ENCODE results near the gene FBXL17.
"Not testable (repeated sequence)": the region's sequence is repeated elsewhere in the genome, so short reads cannot be mapped to it uniquely, and the experiment has no call there.

The FBXL17 gene

DNA sequence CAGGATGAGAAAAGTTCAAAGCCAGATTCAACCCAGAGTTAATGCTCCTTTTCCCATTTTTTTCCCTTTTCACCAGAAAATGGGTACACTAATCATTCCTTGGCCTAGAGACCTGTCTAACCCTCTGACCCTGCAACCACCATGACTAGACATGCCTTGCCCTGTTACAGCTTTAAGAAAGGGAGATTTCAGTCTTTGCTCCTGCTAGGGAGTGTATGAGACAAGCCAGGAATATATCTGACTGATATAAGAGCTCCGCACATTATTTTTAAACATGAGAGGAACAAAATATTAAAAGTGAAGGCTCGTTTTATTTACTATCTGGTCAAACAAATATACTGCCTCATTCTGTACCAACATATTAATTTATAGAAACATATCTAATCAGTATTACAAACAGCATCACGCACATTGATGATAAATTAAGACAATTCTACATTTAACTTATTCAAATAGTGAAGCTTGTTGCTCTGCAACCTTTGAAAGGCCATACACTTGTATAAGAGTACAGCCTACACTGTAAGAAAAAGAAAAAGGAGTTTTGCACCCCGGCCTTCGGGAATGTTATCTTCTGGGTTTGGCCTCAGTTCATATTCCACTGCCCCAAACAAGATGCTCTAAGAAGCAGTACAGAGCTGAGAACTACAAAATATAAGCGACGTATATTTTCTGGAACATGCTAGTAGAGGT is 132.7 kb downstream of the FBXL17 start:
- no peak for DNase-seq (ENCODE audit: low spot score)

DNA sequence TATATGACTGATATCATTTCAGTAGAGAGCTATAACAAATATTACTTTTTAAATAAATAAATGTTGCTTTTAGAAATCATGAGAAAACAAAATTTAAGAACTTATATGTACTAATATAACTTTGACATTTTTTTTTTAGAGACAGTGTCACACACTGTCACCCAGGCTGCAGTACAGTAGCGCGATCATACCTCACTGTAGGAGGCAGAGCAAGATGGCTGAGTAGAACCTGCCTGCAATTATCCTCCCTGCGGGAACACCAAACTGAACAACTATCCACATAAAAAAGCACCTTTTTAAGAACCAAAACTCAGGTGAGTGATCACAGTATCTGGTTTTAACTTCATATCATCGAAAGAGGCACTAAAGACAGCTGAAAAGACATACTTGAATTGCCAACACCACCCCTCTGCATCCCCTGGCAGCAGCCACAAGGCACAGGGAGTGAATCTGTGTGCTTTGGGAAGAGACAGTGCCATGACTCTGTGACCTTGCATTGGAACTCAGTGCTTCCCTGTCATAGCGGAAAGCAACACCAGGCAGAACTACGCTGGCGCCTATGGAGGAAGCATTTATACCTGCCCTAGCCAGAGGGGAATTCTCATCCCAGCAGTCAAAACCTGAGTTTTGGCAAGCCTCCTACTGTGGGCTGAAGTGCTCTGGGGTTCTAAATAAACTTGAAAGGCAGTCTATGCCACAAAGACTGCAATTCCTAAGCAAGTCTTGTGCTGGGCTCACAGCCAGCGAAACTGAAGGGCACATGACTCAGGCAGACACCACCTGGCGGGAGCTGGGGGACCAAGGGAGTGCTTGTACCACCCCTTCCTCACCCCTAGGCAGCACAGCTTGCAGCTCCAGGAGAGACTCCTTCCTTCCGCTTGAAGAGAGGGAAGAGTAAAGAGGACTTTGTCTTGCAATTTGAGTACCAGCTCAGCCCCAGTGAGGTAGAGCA is 142.7 kb downstream of the FBXL17 start:
- no peak for DNase-seq (ENCODE audit: low spot score)

DNA sequence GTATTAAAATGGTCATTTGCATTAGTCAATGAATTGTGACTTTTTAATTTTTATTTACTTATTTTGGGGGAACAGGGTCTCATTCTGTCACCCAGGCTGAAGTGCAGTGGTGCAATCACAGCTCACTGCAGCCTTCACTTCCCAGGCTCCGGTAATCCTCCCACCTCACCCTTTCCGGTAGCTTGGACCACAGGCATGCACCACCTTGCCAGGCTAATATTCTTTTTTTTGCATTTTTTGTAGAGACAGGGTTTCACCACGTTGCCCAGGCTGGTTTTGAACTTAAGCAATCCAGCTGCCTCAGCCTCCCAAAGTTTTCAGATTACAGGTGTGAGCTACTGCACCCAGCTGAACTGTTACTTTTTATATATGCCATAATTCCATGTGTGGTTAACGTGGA is 143.4 kb downstream of the FBXL17 start:
- no peak for DNase-seq (ENCODE audit: low spot score)

DNA sequence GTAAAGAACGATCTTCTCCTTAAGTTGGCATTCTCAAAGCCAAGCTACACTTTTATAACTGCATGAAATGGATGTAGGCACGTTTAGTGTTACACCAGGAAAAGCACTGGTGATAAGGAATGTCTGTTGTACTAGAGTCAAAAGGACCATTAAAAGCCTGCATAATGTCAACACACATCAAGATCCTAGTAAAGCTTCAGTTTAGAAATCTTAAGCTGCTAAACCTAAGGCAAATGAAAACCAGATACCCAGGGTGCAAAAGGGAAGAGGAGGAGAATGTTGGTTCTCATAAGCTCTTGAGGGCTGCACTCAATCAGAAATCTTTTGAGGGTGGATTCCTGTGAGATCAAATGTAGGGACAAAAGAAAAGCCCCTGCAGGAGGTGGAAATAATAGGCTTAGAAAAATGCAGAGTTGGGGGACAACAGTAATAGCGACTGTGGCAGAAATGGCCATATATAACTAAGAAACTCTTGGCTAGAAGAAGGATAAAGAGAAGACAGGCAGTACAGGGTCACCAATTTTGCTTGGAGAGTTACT is 148.2 kb downstream of the FBXL17 start:
- DNase-seq (ENCODE audit: low spot score): no peak

DNA sequence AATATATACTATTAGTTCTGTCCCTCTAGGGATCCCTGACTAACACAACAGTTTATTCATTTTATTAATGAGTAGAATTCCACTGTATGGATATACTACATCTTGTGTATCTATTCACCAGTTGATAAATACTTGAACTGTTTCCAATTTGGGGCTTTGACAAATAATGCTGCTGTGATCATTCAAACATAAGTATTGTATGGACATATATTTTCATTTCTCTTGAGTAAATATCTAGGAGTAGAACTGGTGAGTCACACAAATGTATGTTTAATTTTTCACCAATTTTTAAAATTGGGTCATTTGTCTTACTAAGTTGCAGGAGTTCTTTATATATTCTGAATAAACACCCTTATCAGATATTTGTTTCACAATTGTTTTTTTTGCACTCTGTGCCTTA is 149.1 kb downstream of the FBXL17 start:
- DNase-seq (ENCODE audit: low spot score): no peak

DNA sequence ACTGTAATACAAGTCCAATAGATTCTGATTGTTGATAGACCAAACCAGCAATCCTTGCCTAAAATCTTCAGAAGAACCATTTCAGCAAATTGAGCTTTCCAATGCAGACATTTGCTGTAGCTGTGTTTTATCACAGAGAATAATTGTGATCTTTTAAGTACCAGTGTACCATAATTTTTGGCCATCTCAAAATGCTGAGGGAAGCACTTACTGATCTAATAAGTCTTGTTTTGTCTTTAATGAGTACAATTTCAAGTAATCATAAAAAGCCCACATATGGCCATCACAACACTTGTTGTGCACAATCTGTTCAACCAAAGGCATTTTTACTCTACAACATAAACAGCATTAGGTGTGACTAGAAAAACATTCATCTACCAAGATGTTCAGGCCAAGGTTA is 159.9 kb downstream of the FBXL17 start:
- no peak for DNase-seq (ENCODE audit: low spot score)

DNA sequence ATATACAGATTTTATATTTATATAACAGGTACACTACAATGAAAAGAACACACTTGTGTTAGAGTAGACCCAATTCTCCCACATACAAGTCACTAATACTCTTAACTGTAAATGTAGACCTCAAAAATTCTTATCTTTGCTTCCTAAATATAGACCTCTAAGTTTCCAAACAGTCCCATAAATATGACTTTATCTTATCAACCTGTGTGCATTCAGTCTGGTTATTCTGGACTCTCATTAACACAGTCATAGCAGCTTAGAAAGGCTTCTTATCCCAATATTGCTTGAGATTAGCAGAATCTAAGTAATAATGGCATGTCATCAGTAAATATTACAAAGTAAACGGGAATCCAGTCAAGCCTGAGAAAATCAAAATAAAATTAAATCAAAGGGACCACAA is 161.1 kb downstream of the FBXL17 start:
- no peak for DNase-seq (ENCODE audit: low spot score)

DNA sequence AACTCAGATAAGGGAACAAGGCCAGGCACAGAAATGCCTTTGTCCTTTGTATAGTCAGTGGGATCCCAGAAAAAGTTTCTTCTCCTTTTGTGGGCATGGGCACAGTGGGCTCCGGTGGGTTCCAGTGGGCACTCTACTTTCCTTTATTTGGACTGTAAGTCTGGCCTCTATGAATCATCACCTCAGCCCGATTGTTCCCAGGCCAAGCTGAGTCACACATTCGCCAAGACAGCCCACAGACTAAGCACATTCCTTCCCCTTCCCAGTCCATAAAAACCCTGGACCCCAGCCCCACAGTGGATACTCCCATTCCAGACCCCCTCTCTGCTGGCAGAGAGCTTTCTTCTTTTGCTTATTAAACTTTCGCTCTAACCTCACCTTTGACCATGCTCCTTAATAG is 165.0 kb downstream of the FBXL17 start:
- DNase-seq (ENCODE audit: low spot score): no peak

DNA sequence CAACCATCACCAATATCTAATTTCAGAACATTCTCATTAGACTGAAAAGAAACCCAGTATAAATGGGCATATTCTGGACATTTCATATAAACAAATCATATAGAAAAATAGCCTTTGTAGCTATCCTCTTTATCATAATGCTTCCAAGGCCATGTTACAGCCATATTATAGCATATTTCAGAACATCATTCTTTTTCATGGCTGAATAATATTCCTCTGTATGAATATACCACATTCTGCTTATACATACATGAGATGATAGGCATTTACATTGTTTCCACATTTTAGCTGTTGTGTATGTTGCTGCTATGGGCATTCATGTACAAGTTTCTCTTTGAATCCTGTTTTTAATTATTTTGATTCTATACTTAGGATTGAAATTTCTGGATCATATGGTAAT is 167.0 kb downstream of the FBXL17 start:
- DNase-seq (ENCODE audit: low spot score): no peak

DNA sequence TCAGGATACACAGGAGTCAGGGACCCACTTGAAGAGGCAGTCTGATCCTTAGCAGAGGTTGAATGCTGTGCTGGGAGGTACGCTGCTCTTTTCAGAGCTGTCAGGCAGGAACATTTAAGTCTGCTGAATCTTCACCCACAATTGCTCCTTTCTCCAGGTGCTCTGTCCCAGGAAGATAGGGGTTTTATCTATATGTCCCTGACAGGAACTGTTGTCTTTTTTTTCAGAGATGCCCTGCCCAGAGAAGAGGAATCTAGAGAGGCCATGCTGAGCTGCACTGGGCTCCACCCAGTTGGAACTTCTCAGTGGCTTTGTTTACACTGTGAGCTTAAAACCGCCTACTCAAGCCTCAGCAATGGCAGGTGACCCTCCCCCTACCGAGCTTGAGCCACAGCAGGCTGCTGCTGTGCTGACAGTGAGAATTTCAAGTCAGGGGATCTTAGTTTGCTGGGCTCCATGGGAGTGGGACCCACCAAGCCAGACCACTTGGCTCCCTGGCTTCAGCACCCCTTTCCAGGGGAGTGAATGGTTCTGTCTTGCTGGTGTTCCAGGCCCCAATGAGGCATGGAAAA is 169.0 kb downstream of the FBXL17 start:
- no peak for DNase-seq (ENCODE audit: low spot score)

DNA sequence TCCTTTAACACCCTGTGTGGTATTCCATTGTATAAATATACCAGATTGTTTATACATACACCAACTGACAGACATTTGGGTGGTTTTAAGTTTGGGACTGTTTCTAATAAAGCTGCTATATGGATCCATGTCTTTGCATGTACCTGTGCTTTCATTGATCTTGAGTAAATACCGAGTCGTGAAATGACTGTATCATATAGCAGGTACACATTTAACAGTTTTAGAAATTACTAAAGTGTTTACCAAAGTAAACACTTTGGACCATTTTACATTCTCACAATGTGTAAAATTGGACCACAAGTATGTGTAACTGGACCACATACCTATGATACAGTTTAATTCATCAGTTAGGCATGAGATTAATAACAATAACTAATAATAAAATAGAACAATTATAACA is 175.2 kb downstream of the FBXL17 start:
- DNase-seq (ENCODE audit: low spot score): no peak

DNA sequence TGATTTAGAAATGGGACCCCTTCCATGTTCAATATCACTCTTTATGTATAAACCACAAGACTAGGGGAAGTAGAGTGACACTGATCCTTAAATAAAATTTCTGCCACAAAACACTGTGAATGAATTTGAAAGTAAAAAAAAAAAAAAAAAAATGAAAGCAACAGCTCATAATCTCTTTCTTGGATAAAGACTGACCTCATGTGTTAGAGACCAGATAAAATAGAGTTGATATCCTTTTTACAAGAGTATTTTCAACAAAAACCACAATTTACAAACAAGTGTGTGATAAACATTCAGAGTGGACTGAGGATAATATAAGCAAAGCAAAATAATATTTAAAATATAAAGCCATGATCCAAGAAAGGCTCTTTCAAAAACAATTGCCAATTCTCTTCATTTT is 180.2 kb downstream of the FBXL17 start:
- no peak for DNase-seq (ENCODE audit: low spot score)

DNA sequence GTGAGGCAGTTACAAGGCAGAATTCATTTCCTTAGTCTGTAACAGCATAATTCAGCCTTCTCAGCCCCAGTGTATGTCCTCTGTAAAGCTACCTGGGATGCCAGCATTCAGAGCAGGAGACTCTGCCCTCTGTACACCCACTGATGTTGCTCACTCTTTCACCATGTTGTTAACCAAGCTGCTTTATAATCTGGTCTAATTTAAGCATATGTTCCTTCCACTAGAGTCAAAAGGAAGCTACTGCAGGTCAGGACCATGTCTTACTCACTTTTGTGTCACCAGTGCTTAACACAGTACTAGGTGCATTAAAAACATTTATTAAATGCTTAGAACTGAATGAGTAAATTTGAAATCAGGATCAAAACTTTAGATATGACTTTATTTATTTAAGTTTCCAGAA is 185.6 kb downstream of the FBXL17 start:
- DNase-seq (ENCODE audit: low spot score): peak; percentile 10

DNA sequence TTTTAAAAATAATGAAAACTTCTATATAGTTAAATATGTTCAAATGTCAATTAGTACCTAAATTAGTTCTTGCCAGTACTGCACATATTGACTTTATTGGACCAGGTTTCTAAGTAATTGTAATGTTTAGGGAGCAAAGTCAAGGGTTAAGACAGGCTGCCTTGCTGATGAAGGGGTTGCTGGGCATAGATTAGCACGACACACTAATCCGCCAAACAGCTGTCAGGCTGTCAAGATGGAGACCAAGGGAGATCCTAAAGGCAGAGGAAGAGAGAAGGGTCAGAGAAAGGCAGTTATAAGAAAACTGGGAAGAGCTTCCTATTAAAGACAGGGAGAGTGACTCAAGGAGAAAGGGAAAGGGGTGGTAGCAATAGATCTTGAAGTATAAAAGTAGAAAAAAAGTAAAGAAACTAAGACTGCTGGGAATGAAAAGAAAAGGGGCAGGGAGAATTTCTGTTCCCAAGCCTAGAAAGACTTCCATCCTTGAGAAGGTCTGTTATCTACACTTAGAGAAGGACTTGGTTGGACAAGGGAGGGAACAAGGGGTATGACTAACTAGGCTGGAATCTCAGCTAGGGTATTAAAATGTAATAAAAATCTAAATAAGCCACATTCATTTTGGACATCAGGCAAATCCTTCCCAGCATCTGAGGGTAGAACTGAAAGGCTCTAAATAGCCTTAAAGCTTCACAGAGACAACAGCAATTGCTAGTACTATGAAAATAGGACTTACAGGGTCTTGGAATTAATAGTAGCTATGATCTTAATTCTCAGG is 188.7 kb downstream of the FBXL17 start:
- peak; percentile 81 for DNase-seq (ENCODE audit: low spot score)

DNA sequence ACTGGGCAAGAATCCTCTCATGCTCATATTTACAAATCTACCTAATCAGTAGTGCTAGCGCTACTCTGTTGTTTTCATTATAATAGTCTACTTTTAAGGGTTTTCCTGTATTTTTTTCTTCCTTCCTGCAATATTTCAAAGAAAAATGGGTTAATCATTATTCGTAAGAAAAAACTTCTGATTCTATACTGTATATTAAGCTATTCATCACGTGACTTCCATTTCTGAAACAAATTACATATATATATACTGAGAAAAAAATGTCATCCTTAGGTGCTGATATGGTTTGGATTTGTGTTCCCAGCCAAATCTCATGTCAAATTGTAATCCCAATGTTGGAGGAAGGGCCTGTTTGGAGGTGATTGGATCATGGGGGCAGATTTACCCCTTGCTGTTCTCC is 197.0 kb downstream of the FBXL17 start:
- DNase-seq (ENCODE audit: low spot score): no peak

DNA sequence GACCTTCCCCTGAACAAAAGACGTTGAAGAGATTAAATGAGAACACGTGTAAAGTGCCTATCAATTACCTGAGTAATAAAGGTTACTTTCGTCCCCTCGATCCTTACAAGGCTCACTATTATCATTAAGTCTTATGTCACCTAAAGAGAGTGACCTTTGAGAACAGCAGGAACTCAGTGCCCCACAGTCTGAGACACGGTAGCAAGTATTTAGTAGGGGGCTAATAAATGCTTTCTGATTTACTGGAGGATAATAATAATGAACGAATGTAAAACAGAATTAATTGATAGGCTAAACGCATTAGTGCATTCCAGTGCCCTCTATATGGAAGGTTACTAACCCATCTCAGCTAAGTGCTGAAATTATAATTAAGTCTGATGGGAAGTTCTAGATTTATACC is 199.9 kb downstream of the FBXL17 start:
- no peak for DNase-seq (ENCODE audit: low spot score)

DNA sequence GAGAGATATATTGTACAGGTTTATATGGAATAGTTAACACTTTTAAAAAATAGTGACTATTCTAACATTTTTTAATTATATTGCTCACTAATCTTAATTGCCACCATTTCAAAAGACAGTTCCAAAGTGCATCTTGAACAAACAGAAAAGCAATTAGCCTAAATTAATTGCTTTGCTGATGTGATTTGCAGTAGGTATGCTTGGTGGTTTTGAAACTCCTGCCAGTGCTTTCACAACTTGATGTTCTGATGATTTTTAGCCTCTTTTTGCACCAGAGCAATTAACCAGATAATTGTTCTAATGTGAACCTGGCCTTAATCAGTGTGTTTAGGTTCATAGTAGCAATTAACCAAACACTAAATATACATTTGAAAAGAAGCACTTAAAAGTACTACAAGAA is 207.6 kb downstream of the FBXL17 start:
- DNase-seq (ENCODE audit: low spot score): no peak

DNA sequence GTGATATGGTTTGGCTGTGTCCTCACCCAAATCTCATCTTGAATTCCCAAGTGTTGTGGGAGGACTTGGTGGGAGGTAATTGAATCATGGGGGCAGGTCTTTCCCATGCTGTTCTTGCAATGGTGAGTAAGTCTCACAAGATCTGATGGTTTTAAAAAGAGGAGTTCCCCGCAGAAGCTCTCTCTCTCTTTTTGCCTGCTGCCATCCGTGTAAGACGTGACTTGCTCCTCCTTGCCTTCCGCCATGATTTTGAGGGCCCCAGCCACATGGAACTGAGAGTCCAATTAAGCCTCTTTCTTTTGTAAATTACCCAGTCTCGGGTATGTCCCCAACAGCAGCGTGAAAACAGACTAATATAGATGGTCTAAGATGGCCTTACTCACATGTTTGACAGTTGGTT is 210.1 kb downstream of the FBXL17 start:
- no peak for DNase-seq (ENCODE audit: low spot score)

DNA sequence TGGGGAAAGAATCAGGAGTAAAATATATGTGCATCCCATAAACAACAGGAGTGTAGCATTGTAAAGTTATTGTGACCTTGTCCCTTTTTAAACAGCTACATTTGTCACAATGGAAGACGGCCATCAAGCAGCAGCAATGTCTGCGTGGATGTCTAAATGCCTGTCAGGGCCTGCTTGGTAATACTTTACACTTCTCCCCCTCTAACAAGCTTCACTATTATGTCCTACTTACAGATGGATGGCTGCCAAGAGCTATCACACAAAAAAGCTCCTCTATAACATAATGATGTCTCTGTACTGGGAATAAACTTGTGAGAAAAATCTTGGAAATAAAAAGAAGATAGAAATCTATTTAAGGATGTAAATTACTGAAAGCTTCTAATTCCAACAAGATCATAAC is 213.0 kb downstream of the FBXL17 start:
- no peak for DNase-seq (ENCODE audit: low spot score)

DNA sequence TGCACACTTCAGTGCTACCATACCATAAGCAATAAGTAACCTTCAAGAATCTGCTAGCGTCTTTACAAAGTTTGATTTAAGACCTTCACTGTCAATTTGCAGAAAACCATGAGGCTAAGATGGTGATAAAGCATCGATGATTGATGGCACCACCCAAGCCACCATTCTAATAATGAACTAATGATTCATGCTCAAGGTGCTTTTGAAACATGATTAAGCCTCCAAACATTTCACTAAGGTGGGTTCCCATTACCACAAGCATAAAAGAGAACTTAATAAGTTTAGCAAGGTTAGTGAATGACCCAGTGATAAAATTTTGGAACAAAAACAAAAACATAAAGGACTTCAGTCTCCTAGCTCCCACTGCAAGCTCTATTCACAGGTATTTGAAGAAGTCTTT is 214.7 kb downstream of the FBXL17 start:
- DNase-seq (ENCODE audit: low spot score): no peak

DNA sequence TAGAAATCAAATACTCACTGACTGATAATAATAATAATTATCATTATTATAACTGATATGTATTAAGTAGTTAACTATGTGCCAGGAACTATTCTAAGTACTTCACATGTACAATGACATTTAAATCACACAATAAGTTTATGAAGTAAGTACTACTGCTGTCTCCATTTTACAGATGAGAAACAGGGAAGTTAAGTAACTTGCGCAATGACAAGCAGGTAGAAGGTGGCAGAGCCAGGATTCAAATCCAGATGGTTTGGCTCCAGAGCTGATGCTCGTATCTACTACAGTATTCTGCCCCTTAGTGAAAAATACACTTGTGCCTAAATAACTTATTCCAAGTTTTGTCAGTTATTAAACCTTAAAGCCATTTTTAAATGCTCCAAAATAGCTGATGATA is 217.3 kb downstream of the FBXL17 start:
- no peak for DNase-seq (ENCODE audit: low spot score)

DNA sequence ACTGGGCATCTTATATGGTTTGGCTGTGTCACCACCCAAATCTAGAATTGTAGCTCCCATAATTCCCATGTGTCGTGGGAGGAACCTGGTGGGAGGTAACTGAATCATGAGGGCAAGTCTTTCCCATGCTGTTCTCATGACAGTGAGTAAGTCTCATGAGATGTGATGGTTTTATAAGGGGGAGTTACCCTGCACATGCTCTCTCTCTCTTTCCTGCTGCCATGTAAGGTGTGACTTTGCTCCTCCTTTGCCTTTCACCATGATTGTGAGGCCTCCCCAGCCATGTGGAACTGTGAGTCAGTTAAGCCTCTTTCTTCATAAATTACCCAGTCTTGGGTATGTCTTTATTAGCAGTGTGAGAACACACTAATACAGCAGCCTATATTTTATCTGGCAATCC is 229.0 kb downstream of the FBXL17 start:
- not testable (repeated sequence) for DNase-seq (ENCODE audit: low spot score)
